Suprapubic skin (tissue), 4 donors: ENCODE results near the gene TOMM7. TPM values are rescaled to one million over a fixed set of nuclear protein-coding genes. Genes with fewer than 3 reads are reported as not detected.

ENCODE experiments used
- DNase-seq, 2 donors: peaks; one replicate each; pipeline ENCODE4 v3.0.0-alpha.2; 2019; ENCODE audit warnings: low spot score in 2 of 2
- H3K27ac ChIP-seq: fragments of 200-600 bp; sonication (generic); one replicate; pipeline ENCODE4 v1.5.1; 2019
- H3K27me3 ChIP-seq: fragments of 200-600 bp; sonication (generic); one replicate; pipeline ENCODE4 v1.5.1; 2019
- H3K36me3 ChIP-seq: fragments of 200-600 bp; sonication (generic); one replicate; pipeline ENCODE4 v1.5.1; 2019
- H3K4me1 ChIP-seq: fragments of 200-600 bp; sonication (generic); one replicate; pipeline ENCODE4 v1.5.1; 2019
- H3K4me3 ChIP-seq: fragments of 200-600 bp; sonication (generic); one replicate; pipeline ENCODE4 v1.5.1; 2019; ENCODE audit warnings: mild to moderate bottlenecking
- H3K9me3 ChIP-seq: fragments of 200-600 bp; sonication (generic); one replicate; pipeline ENCODE4 v1.5.1; 2019
- CTCF ChIP-seq, 2 donors: fragments of 200-600 bp in 1 of 2; fragments of 450-650 bp in 1 of 2; sonication (generic) in 1 of 2; IDR thresholded peaks; one replicate each; pipeline ENCODE4 v1.5.1; 2016 to 2019; ENCODE audit warnings: antibody characterized with exemption in 2 of 2, mild to moderate bottlenecking in 1 of 2, moderate library complexity in 1 of 2
- EP300 ChIP-seq: sonication (generic); formaldehyde crosslinking; IDR thresholded peaks from one replicate; pipeline ENCODE4 v1.6.1; 2017; ENCODE audit warnings: antibody characterized with exemption
- POLR2A ChIP-seq, 2 donors: fragments of 450-650 bp; IDR thresholded peaks; one replicate each; pipeline ENCODE4 v1.6.1; 2017; ENCODE audit warnings: antibody characterized with exemption in 2 of 2, mild to moderate bottlenecking in 2 of 2, moderate library complexity in 2 of 2
- POLR2AphosphoS5 ChIP-seq, 3 donors: sonication (generic); formaldehyde crosslinking; IDR thresholded peaks; one replicate each; pipeline ENCODE4 v1.6.1; 2017; ENCODE audit warnings: antibody characterized with exemption in 3 of 3
- WGBS: methylation state at CpG from one replicate; pipeline ENCODE4 v1.1.5; 2018; 5-methylcytosine and 5-hydroxymethylcytosine counted together
- total RNA-seq, 4 donors: library from RNA; depleted of rRNA; stranded (reverse); fragments of >200 nt; gene quantifications; one replicate each; pipeline ENCODE4 v1.1.0, GENCODE V29; 2016

The TOMM7 gene
- total RNA-seq, 4 donors from 2014 or later = 116 to 218 (median 149) TPM

GRCh38 chr7:22821702-22822485 is 755 bp downstream of the TOMM7 start:
- Histone ChIP-seq H3K4me1 (peaks cover 21% of the 10 kb centered on the region), H3K27me3 (no peaks in the 10 kb centered on the region), H3K9me3 (no peaks in the 10 kb centered on the region), H3K27ac (peak overlapping the region; percentile 85), H3K4me3 (peak overlapping the region; percentile 82), H3K36me3 (peaks cover 5% of the 10 kb centered on the region)
- DNase-seq = no peak
- TF ChIP-seq POLR2AphosphoS5 (IDR thresholded peaks at IDR 0.05) = no peak
- no peak for TF ChIP-seq CTCF (IDR thresholded peaks at IDR 0.05)
- no peak for TF ChIP-seq EP300
- no peak for TF ChIP-seq POLR2A (IDR thresholded peaks at IDR 0.05)
- WGBS = 12% methylated on average over 18 of the region's 18 CpGs

- DNase-seq = no peak
- TF ChIP-seq EP300 = no peak
- TF ChIP-seq POLR2A (IDR thresholded peaks at IDR 0.05) = no peak
- H3K36me3 ChIP-seq = peaks cover 29% of the 10 kb centered on the region
- H3K4me1 ChIP-seq = peaks cover 21% of the 10 kb centered on the region
- H3K27ac ChIP-seq = no peak overlapping the region
- no peaks in the 10 kb centered on the region for H3K9me3 ChIP-seq
- H3K27me3 ChIP-seq = no peaks in the 10 kb centered on the region
- 97% methylated on average over 4 of the region's 4 CpGs for WGBS
- no peak overlapping the region for H3K4me3 ChIP-seq
Measured at GRCh38 chr7:22819476-22819875, 3.2 kb downstream of the TOMM7 start.

DNA sequence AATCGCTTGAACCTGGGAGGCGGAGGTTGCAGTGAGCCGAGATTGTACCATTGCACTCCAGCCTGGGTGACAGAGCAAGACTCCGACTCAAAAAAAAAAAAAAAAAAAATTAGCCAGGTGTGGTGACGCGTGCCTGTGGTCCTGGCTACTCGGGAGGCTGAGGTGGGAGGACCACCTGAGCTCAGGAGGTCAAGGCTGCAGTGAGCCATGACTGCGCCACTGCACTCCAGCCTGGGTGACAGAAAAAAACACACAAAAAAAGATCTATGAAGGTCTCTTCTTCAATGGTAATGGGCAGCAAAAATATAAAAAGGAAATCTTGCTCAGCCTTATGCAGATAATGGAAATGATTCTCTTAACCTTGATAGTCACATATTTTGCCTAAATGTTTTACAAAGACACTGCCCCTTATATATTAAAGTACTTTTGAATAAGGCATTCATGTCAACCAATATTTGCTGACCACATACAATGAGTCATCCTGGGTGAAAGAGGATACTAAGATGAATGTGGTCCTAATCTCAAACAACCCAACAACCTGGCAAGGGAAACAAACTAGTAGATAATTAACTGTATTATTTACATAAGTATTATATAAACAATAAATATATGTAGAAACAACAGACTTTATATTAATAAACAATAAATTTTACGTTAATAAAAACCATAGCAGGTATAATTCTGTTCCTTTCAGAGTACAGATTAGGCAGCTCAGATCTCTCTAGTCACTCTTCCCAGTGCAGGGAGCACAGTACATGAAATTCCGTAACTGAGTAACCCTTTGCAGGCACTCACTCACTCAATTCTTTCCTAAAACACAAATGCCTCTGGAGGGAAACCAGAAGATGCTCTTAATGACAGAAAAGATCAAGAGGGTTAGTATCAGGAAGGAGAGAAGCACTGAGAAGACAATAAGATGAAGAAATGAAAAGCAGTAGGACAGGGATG is 8.1 kb downstream of the TOMM7 start:
- Histone ChIP-seq H3K4me3 (no peak overlapping the region), H3K27ac (no peak overlapping the region), H3K9me3 (no peaks in the 10 kb centered on the region), H3K4me1 (no peaks in the 10 kb centered on the region), H3K36me3 (peaks cover 58% of the 10 kb centered on the region), H3K27me3 (no peaks in the 10 kb centered on the region)
- no peak for DNase-seq
- TF ChIP-seq EP300 (no peak), CTCF (IDR thresholded peaks at IDR 0.05) (no peak), POLR2AphosphoS5 (IDR thresholded peaks at IDR 0.05) (no peak), POLR2A (IDR thresholded peaks at IDR 0.05) (no peak)
- WGBS = 82% methylated on average over 10 of the region's 10 CpGs

DNA sequence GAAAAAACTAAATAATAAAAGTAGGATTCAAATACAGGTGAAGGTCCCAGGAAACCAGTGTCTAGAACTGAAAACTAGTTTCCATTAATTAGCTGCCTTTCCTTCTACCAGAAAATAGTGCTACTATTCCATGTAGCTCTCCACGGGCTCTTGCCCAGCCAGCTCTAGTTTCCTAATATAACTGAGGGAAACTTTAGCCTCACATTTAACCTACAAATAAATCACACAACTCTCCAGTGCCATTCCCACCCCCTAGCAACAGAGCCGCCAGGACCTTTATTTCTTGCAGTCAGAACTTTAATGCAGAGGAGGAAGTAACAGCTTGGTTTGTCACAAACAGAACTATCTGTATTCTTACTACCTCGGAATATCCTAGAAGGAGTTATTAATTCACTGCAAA is 10.3 kb downstream of the TOMM7 start:
- no peaks in the 10 kb centered on the region for H3K9me3 ChIP-seq
- whole genome bisulfite sequencing = 82% methylated on average over 3 of the region's 3 CpGs
- TF ChIP-seq CTCF (IDR thresholded peaks at IDR 0.05) (no peak), EP300 (no peak), POLR2A (IDR thresholded peaks at IDR 0.05) (no peak), POLR2AphosphoS5 (IDR thresholded peaks at IDR 0.05) (no peak)
- no peak overlapping the region for H3K4me3 ChIP-seq
- DNase-seq = no peak
- peaks cover 57% of the 10 kb centered on the region for H3K36me3 ChIP-seq
- no peaks in the 10 kb centered on the region for H3K27me3 ChIP-seq
- no peak overlapping the region for H3K27ac ChIP-seq
- H3K4me1 ChIP-seq = no peaks in the 10 kb centered on the region

DNA sequence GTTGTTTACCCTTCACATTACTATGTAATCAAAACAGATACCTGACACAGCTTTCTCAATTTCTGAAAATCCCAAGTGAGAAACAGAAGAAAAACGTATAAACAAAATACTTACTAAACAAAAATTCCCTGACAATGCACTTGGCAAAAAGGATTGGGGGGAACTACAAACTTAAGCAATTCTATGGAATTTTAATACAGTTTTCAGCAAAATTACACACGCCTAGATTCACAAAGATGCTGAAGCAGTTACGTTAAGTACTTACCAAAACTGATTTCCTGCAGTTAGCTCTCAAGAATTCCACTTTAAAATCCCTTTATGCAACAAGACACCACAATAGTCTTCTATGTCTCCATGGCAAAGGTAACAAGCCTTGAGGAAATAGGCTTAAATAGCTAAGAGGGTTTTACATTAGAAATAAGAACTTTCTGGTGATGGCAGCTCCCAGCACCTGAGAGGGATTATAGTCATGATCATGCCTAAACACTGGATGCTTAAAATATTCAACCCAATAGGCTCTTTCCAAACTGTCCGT is 10.8 kb downstream of the TOMM7 start:
- TF ChIP-seq CTCF (IDR thresholded peaks at IDR 0.05) (no peak), POLR2AphosphoS5 (IDR thresholded peaks at IDR 0.05) (no peak), POLR2A (IDR thresholded peaks at IDR 0.05) (no peak), EP300 (no peak)
- Histone ChIP-seq H3K27ac (no peak overlapping the region), H3K9me3 (no peaks in the 10 kb centered on the region), H3K4me3 (no peak overlapping the region), H3K36me3 (peaks cover 52% of the 10 kb centered on the region), H3K4me1 (no peaks in the 10 kb centered on the region), H3K27me3 (no peaks in the 10 kb centered on the region)
- 82% methylated on average over 4 of the region's 4 CpGs for WGBS
- DNase-seq = no peak
